ENCODE results near the gene ZDHHC22.
"Not testable (repeated sequence)": the region's sequence is repeated elsewhere in the genome, so short reads cannot be mapped to it uniquely, and the experiment has no call there.

The ZDHHC22 gene

GRCh38 chr14:77141214-77142004, at the start of gene ZDHHC22:
Gene ZDHHC22 (minus strand): TSS chr14:77141791. CDS start chr14:77139738, 2,053 bp downstream.
- DNase-seq = no peak

- DNase-seq = no peak
Observed at GRCh38 chr14:77190977-77191376, 49.4 kb upstream of the ZDHHC22 start.

GRCh38 chr14:77189479-77189878, 47.9 kb upstream of the ZDHHC22 start:
- no peak for DNase-seq

GRCh38 chr14:77187649-77188012, 46.0 kb upstream of the ZDHHC22 start:
- no peak for DNase-seq

GRCh38 chr14:77186911-77187648, 45.5 kb upstream of the ZDHHC22 start:
- DNase-seq = no peak

- DNase-seq = no peak
Observed at GRCh38 chr14:77185093-77185465, 43.5 kb upstream of the ZDHHC22 start.

GRCh38 chr14:77184396-77185092, 43.0 kb upstream of the ZDHHC22 start:
- no peak for DNase-seq

GRCh38 chr14:77183896-77184295, 42.3 kb upstream of the ZDHHC22 start:
- DNase-seq = no peak

GRCh38 chr14:77181603-77182437, 40.2 kb upstream of the ZDHHC22 start, which contains the start of gene TMEM63C:
Gene TMEM63C (plus strand): TSS chr14:77181798. CDS start chr14:77218814, 37,016 bp downstream.
- peak; percentile 50 for DNase-seq

GRCh38 chr14:77180726-77181602, 39.4 kb upstream of the ZDHHC22 start:
- no peak for DNase-seq

- DNase-seq = no peak
Observed at GRCh38 chr14:77178656-77179055, 37.1 kb upstream of the ZDHHC22 start.

- no peak for DNase-seq
Observed at GRCh38 chr14:77177702-77178101, 36.1 kb upstream of the ZDHHC22 start.

GRCh38 chr14:77175843-77176242, 34.3 kb upstream of the ZDHHC22 start:
- DNase-seq = no peak

GRCh38 chr14:77173911-77174617, 32.5 kb upstream of the ZDHHC22 start:
- not testable (repeated sequence) for DNase-seq

GRCh38 chr14:77172916-77173315, 31.3 kb upstream of the ZDHHC22 start:
- no peak for DNase-seq

GRCh38 chr14:77170045-77170444, 28.5 kb upstream of the ZDHHC22 start:
- DNase-seq = no peak

GRCh38 chr14:77161011-77161410, 19.4 kb upstream of the ZDHHC22 start:
- DNase-seq = no peak

GRCh38 chr14:77158882-77159255, 17.3 kb upstream of the ZDHHC22 start:
- no peak for DNase-seq

- DNase-seq = no peak
Observed at GRCh38 chr14:77158175-77158881, 16.7 kb upstream of the ZDHHC22 start.

- no peak for DNase-seq
Observed at GRCh38 chr14:77157740-77158139, 16.1 kb upstream of the ZDHHC22 start.

Measured in NCI-H774 (cell line).